ENCODE results near the gene FUT1.

The FUT1 gene

GRCh38 chr19:48715681-48716171 is 36.7 kb downstream of the FUT1 start:
- no peak for DNase-seq

- DNase-seq = no peak
Observed at GRCh38 chr19:48714759-48715675, 37.4 kb downstream of the FUT1 start.

GRCh38 chr19:48713864-48714755 is 38.3 kb downstream of the FUT1 start:
- peak; percentile 100 for DNase-seq

GRCh38 chr19:48713041-48713863 is 39.2 kb downstream of the FUT1 start:
- no peak for DNase-seq

- DNase-seq = no peak
Observed at GRCh38 chr19:48711106-48711662, 41.3 kb downstream of the FUT1 start.

- no peak for DNase-seq
Observed at GRCh38 chr19:48708471-48708870, 44.0 kb downstream of the FUT1 start.

GRCh38 chr19:48705431-48705830 is 47.0 kb downstream of the FUT1 start:
- DNase-seq = no peak

- no peak for DNase-seq
Observed at GRCh38 chr19:48703316-48703715, 49.1 kb downstream of the FUT1 start.

GRCh38 chr19:48702701-48703100 is 49.7 kb downstream of the FUT1 start:
- DNase-seq = no peak

- peak; percentile 26 for DNase-seq
Observed at GRCh38 chr19:48698046-48698445, 54.4 kb downstream of the FUT1 start.
